ENCODE results near the gene ICA1.

Gene ICA1

DNA sequence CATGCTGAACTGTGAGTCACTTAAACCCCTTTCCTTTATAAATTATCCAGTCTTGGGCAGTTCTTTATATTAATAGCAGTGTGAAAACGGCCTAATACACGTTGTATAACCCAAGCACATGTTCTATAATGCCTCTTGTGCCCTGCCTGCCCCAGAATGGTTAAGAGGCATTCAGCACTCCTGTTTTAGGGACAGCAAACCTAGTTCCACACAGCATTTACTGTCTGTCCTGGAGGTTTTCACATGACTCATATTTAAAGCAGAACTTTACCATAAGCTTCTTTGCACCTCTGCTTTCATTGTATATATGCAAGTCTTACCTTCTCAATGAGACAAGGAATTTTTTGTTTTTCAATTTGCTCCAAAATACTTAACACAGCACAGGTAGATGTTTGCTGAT, 144.8 kb downstream of the ICA1 start:
- TF ChIP-seq GATA2 (IDR thresholded peaks at IDR 0.05; ENCODE audit: low read depth, low read length) (no peak), GATA3 (IDR thresholded peaks at IDR 0.05; ENCODE audit: low read depth, low read length) (no peak)

DNA sequence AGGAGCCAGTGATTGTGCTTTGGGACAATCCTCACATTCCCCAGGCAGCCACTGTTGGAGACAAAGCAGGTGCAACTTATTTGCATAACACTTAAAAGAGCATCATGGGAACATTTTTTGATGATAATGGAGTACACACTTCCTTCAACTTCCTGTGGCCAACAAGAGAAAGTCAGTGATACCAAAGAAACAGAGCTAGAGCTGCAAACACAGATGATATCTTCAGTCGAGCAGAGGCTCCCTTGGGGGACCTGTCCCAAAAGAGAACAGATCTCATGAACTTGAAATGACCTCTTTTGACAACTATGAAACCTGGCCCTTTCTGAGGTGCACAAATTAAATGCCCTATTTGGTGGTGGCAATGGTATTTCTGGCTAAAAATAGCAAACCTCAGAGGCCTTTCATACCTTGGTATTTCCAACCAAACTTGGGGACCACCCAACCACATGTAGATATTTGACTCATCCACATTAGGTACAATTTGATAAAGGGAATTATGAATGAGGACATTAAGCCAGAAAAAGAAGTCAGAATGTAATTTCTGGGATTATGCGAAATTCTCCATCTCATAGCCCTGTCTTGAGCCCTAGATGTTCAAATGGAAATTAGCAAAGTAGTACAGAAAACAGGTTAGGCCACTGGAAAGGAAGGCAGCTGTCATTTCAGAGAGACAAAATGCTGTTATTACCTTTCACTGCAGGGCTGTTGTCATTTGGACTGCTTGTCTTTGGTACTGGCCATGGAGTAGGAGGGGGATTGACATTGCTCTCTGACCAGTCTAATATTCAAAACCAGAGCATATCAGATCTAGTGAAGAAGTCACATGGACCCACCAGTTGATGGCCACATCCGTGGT, 146.2 kb downstream of the ICA1 start:
- TF ChIP-seq GATA2 (IDR thresholded peaks at IDR 0.05; ENCODE audit: low read depth, low read length): no peak
- no peak for TF ChIP-seq GATA3 (IDR thresholded peaks at IDR 0.05; ENCODE audit: low read depth, low read length)

DNA sequence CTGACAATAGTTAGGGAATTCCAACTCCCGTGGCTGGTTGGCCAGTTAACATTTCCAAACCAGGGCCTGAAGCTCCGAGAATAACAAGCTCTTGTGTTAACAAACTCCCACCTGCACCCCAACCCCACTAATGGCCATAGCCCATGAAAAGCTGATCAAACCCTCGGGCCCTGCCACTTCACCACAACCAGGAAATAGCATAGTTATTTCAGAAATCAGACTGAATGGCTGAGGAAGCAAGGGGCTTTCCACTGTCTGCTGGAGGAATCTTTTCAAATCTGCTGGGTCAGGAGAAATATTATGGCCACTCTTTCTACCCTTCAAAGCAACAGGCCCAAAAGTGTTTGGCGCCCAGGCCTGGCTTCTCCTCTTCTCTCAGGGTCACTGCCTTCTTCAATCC, 147.8 kb downstream of the ICA1 start:
- TF ChIP-seq GATA3 (IDR thresholded peaks at IDR 0.05; ENCODE audit: low read depth, low read length) (no peak), GATA2 (IDR thresholded peaks at IDR 0.05; ENCODE audit: low read depth, low read length) (no peak)

DNA sequence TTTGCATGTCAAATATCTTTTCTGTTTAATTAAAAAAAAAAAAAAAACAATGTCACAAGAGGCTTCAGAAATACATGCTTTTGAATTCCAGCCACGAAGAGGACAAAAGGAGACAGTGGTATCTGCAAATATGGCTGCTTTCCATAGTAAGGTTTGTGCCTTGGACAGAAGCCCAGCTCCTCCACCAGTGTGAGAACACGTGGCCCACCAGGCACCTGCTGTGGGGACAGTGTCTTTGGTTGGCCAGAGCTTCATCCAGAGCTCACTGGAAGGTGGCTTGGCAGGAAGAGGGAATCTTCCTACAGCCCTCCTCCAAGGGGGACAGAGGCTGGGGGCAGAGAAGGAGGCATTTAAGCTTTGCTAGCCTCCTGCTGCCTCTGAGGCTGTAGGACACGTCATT, 148.8 kb downstream of the ICA1 start:
- TF ChIP-seq GATA3 (IDR thresholded peaks at IDR 0.05; ENCODE audit: low read depth, low read length) (no peak), GATA2 (IDR thresholded peaks at IDR 0.05; ENCODE audit: low read depth, low read length) (no peak)

DNA sequence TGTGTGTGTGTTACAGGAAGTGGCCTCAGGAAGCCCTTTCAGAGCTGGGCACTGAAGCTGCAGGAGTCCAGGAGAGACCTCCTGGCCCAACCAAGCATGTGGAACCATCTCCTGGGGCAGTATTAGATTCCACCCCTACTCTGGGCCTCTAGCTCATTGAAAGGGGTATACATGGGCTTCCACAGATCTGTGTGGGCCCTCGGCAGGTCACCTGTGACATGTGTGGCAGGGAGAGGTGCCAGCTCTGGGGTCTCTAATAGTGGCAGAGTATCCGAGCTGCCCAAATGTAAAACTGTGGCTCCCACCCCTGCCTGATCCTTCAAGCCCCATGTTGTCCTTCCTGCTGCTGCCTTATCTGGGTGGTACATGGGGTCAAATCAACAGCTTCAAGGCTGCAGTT, 149.3 kb downstream of the ICA1 start:
- no peak for TF ChIP-seq GATA2 (IDR thresholded peaks at IDR 0.05; ENCODE audit: low read depth, low read length)
- TF ChIP-seq GATA3 (IDR thresholded peaks at IDR 0.05; ENCODE audit: low read depth, low read length): no peak

DNA sequence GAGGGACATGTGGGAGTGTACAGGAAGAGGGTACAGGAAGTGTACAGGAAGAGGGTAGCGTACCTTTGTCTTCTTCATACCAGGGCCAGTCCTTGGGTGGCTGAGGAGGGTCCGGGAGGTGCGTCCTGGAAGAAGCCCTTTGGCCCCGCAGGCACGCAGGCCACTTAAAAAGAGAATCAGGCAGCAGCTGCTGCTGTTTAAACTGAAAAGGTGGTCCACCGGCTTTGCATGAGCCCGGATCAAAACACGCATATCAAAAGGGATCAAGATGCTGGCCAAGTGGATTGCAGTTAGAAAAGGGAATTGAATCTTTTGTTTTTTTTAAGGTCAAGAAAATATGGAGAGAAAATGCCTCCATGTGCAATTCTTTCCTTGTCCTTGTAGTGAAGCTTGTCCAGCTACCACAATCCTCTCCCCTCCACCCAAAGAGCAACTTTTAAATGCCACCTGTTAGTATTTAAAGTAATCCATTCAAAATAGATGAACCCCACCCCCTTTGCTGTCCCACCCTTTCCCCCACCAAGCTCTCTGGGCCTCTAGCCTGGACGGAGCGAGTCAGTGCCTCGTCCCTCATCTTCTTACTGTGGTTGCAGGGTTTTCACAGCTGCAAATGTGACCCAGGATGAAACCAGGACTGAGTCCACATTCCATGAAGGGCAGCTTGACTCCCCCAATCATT, 150.5 kb downstream of the ICA1 start:
- TF ChIP-seq GATA3 (IDR thresholded peaks at IDR 0.05; ENCODE audit: low read depth, low read length) (no peak), GATA2 (IDR thresholded peaks at IDR 0.05; ENCODE audit: low read depth, low read length) (no peak)

DNA sequence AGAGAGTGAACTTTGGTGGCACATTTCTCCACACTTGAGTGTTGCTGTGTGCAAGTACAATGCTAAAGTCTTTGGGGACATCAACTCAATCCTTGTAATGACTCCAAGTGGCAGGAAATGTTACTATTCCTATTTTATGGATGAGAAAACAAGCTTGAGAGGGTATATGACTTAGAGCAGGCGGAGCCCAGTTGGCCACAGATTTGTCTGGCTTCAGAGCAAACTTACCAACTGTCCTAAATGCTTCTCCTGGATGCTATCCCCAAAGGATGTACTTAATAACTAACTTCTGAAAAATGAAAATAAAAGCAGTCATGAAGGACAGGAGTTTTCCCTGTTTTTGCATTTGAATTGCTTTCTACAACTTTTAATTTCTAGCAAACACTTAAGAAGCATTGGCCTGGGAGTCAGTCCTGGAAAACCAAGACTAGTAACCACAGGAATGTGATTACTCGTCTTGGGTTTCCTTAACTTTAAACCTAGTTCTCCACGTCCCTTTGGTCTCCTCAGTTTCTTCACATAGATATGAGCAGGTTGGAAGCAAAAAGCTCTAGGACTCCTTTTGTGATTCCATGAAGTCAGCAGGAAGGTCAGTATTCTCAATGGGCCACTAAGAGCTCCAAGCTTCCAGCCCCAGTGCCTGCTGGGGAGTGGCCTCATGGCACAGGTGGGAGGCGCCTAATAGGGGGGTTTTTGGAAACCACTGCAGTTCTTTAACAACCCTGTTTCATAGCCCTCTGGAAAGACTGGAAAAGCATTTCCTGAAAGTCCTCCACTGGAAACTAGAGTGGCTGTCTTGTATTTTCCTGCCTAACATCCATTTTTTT, 152.6 kb downstream of the ICA1 start:
- TF ChIP-seq GATA3 (IDR thresholded peaks at IDR 0.05; ENCODE audit: low read depth, low read length) (no peak), GATA2 (IDR thresholded peaks at IDR 0.05; ENCODE audit: low read depth, low read length) (no peak)

DNA sequence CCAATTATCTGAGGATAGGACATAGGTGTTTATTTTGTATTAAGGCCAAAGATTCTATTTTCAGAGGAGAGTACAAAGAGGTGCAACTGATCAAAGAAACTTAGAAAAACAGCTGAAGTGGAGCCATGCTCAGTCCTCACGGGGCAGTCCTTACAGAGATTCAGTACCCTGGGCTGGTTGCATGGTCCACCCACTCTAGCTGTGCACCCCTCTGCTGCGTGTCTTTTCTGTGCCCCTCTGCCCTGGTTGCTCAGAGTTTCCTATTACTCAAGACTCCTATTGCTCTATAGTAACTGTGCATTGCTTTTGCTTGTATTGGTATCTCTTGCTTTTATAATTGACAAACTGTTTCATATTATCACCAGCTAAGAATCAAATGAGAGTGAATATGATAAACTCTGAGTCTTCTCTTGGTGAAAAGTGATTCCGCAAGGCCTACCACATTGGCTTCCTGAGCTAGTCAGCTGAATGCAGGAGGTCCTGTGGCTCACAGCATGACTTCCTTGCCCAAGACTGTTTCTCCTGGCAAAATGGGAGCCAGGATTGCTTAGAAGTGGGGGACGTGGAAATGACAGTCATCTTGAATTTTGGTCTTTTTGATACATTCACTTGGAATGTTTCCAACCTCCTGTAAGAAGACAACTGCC, 156.4 kb downstream of the ICA1 start:
- TF ChIP-seq GATA2 (IDR thresholded peaks at IDR 0.05; ENCODE audit: low read depth, low read length) (no peak), GATA3 (IDR thresholded peaks at IDR 0.05; ENCODE audit: low read depth, low read length) (no peak)

DNA sequence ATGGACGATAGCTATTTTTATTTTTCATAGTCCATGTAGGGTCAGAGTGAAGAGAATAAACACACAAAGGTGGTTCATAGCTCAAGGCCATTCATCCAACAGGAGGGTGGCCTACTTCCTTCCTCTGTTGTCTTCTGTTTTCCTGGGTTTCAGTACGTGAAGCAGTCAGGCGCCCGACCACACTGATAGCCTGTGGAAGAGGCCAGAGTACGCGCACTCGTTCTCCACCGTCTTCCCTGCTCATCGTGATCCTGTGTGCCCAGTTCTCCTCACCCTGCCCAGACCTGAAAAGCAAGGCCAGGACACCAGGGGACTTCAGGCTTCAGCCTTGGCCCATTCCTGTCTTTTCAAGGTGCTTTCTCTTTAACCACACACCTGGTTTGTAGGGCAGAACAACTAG, 158.7 kb downstream of the ICA1 start:
- TF ChIP-seq GATA2 (IDR thresholded peaks at IDR 0.05; ENCODE audit: low read depth, low read length) (no peak), GATA3 (IDR thresholded peaks at IDR 0.05; ENCODE audit: low read depth, low read length) (no peak)

DNA sequence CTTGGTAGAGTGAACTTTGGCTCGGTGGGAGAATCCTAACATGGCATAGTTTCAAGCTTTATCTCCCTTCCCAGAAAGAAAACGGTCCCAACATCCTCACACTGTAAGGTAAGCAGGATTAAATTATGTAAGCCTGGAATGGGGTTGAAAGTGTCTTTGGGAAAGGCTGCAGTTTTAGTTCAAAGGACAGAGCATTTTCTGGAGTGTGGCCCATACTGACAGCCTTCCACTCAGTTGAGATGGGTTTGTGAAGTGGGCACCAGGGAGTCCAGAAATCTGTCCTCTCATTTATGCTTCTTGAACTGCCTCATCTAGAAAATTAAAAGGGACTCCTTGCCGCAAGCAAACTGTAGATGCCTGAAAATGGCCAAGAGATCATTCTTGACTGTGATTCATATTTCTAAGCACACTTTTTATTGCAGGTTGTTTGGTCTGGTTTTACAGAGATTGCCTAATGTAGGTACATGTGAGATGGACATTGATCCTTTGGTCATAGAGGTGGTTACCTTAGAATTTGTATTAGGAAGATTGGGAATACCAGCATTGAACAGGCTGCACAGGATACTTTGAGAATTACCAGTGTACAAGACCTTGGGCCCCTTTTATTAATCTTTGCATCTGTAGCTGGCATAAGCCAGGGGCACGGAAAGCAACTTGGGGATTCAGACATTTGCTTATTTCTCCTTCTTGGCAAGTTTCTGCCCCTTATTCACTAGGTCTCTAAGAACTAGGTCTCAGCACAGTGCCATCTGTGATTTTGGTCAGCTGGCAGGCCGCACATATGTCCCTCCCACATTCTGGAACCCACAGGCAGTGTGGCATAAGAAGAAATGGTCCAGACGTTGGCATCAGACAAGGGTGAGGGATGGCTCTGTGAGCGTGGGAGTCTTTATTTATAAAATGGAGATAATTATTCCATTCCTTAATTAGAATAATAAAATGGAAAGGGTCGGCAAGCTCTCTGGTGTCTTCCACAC, 167.5 kb downstream of the ICA1 start:
- TF ChIP-seq GATA3 (IDR thresholded peaks at IDR 0.05; ENCODE audit: low read depth, low read length) (no peak), GATA2 (IDR thresholded peaks at IDR 0.05; ENCODE audit: low read depth, low read length) (no peak)

DNA sequence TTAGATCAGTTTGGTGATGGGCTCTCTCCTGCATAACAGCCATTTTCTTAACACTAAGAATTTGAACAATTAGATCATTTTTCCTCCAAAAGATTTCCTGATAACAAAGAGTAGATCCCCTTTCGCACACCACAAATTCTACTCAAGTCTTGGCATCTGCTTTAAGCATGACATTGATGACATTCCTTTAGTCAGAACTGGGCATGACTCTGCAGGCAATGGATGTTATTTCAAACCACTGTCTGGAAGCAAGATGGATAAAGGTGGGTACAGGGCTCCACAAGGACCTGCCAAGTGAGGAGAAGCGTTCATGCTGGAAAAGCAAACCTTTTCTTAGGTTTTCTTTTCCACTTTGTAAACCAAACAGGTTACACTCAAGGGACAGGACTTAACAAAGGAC, 169.8 kb downstream of the ICA1 start:
- TF ChIP-seq GATA3 (IDR thresholded peaks at IDR 0.05; ENCODE audit: low read depth, low read length) (no peak), GATA2 (IDR thresholded peaks at IDR 0.05; ENCODE audit: low read depth, low read length) (no peak)

DNA sequence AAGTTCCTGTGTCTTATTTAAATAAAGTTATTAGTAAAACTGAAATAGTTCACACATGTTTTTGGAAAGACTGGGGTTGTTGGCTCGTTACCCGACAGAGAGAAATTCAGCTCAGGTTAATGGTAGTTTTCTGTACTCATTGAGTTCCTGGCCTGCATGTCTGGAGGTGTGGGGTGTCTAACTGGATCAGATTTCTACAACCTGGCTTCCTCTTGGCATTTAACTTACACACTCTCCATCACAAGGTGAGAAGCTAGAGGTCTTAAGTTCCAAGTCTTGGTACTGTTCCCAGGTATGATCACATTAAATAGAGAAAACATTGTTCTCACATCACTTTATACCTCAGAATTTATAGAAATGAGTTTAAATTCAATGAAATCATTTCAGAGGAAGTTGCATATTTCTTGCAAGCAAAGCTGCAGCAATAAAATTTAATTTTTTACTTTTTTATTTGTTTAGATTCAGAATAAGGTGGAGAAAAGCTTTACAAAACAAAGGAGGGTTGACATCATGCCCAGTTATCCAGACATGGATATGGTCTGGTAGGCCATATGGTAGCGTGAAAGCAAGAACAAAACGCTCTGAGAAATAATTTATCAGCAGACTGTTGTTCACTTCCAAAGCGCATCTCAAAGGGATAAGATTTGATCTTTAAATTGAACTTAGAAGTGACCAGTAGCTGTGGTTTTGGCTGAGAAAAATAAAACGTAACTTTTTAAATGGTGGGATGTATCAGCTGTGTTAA, 172.8 kb downstream of the ICA1 start:
- TF ChIP-seq GATA3 (IDR thresholded peaks at IDR 0.05; ENCODE audit: low read depth, low read length) (no peak), GATA2 (IDR thresholded peaks at IDR 0.05; ENCODE audit: low read depth, low read length) (no peak)
